Transverse colon (tissue), 4 donors: ENCODE data around the gene DMAC2. TPM values are rescaled to one million over a fixed set of nuclear protein-coding genes. Genes with fewer than 3 reads are reported as not detected.
A peak's percentile ranks its signal among the peaks of the same experiment; 100 is the strongest.

Experiments
- DNase-seq: peaks from one replicate; pipeline ENCODE4 v3.0.0-alpha.2; 2019
- H3K27ac ChIP-seq, 4 donors: fragments of 200-600 bp; sonication (generic); 2 replicates each; pipeline ENCODE4 v1.5.1; 2016 to 2018; ENCODE audit warnings: inconsistent platforms in 4 of 4
- H3K27me3 ChIP-seq: fragments of 200-600 bp; sonication (generic); 2 replicates; pipeline ENCODE4 v1.5.1; 2017; ENCODE audit warnings: inconsistent platforms
- H3K36me3 ChIP-seq, 4 donors: fragments of 200-600 bp; sonication (generic); 2 replicates each; pipeline ENCODE4 v1.5.1; 2017 to 2019; ENCODE audit warnings: inconsistent platforms in 4 of 4
- H3K4me1 ChIP-seq, 4 donors: fragments of 200-600 bp; sonication (generic); 2 replicates each; pipeline ENCODE4 v1.5.1; 2017 to 2020; ENCODE audit warnings: inconsistent platforms in 4 of 4
- H3K4me3 ChIP-seq, 4 donors: fragments of 200-600 bp; sonication (generic); 1 replicate in 1 of 4; 2 replicates in 3 of 4; pipeline versions ENCODE4 v1.5.1 to v1.6.1; 2017 to 2019; ENCODE audit warnings: inconsistent platforms in 4 of 4
- H3K9me3 ChIP-seq, 2 donors: fragments of 200-600 bp; sonication (generic); 2 replicates each; pipeline ENCODE4 v1.5.1; 2017 to 2019; ENCODE audit warnings: inconsistent platforms in 2 of 2
- EP300 ChIP-seq: sonication (generic); formaldehyde crosslinking; IDR thresholded peaks from one replicate; pipeline ENCODE4 v1.6.1; 2017; ENCODE audit warnings: antibody characterized with exemption, low read depth
- POLR2A ChIP-seq: fragments of 450-650 bp; IDR thresholded peaks from one replicate; pipeline ENCODE4 v1.6.1; 2016; ENCODE audit warnings: antibody characterized with exemption, mild to moderate bottlenecking, moderate library complexity
- POLR2AphosphoS5 ChIP-seq, 3 donors: sonication (generic); formaldehyde crosslinking; IDR thresholded peaks; one replicate each; pipeline ENCODE4 v1.6.1; 2016; ENCODE audit warnings: antibody characterized with exemption in 3 of 3
- WGBS, 2 donors: methylation state at CpG; one replicate each; pipeline ENCODE4 v1.1.5; 2018; ENCODE audit warnings: low coverage in 1 of 2; 5-methylcytosine and 5-hydroxymethylcytosine counted together
- in situ Hi-C, 4 donors: fragments of 200-750 bp; cut with MboI; loops; one replicate each; pipeline versions ENCODE4 v1.15.0 to v1.15.1; 2017; ENCODE audit warnings: low sequenced_read_pairs in 3 of 4, low pct_ligation_motif_present in 1 of 4, low pct_unique_long_range_greater_than_20kb in 1 of 4
- intact Hi-C: fragments of 100-400 bp; cut with DNase I; formaldehyde crosslinking; loops from one replicate; pipeline ENCODE4 v1.15.1; 2023; ENCODE audit warnings: low total_unique reads
- total RNA-seq, 4 donors: library from RNA; depleted of rRNA; stranded (reverse); fragments of >200 nt; gene quantifications; one replicate each; pipeline ENCODE4 v1.1.0, GENCODE V29; 2016
- TF ChIP-seq, protein P1 (sequence below), 5 experiments: fragments of 200-600 bp in 3 of 5; fragments of 450-650 bp in 2 of 5; sonication (generic) in 3 of 5; IDR thresholded peaks; 1 replicate in 2 of 5; 2 replicates in 3 of 5; pipeline ENCODE4 v1.5.1; 2016 to 2017; ENCODE audit warnings: antibody characterized with exemption in 5 of 5, inconsistent platforms in 3 of 5, mild to moderate bottlenecking in 2 of 5, moderate library complexity in 1 of 5

Gene DMAC2
- total RNA-seq, 4 donors from 2014 or later: 15.9 to 65.8 (median 50.1) TPM

- Histone ChIP-seq H3K36me3 (peaks cover 0 to 3% (median 0%) of the 10 kb centered on the region in 4 donors), H3K9me3 (no peaks in the 10 kb centered on the region), H3K27ac (no peak within 1 kb of the TSS), H3K4me1 (peaks cover 0 to 17% (median 5%) of the 10 kb centered on the region in 4 donors), H3K27me3 (peaks cover 11% of the 10 kb centered on the region), H3K4me3 (no peak within 1 kb of the TSS)
- peak; percentile 6 for DNase-seq
- 60 to 64% methylated on average over 1 to 7 of the region's 7 CpGs for WGBS, 2 donors
- in situ Hi-C loops: loop anchor here in 1 of 4 donors (10.0 kb wide), 1 partner anchor 132 kb away; the partner anchor contains the start of gene CEACAM21
- intact Hi-C loops: no loop called here
- TF ChIP-seq POLR2A (no peak), POLR2AphosphoS5 (IDR thresholded peaks at IDR 0.05) (no peak), EP300 (no peak)
- TF ChIP-seq, protein P1, sequence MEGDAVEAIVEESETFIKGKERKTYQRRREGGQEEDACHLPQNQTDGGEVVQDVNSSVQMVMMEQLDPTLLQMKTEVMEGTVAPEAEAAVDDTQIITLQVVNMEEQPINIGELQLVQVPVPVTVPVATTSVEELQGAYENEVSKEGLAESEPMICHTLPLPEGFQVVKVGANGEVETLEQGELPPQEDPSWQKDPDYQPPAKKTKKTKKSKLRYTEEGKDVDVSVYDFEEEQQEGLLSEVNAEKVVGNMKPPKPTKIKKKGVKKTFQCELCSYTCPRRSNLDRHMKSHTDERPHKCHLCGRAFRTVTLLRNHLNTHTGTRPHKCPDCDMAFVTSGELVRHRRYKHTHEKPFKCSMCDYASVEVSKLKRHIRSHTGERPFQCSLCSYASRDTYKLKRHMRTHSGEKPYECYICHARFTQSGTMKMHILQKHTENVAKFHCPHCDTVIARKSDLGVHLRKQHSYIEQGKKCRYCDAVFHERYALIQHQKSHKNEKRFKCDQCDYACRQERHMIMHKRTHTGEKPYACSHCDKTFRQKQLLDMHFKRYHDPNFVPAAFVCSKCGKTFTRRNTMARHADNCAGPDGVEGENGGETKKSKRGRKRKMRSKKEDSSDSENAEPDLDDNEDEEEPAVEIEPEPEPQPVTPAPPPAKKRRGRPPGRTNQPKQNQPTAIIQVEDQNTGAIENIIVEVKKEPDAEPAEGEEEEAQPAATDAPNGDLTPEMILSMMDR (IDR thresholded peaks at IDR 0.05): no peak
Observed at GRCh38 chr19:41442473-41443355, 3.0 kb upstream of the DMAC2 start, which contains the start of gene ERICH4. ERICH4 (plus strand) TSS chr19:41443156; CDS start chr19:41443170, 14 bp downstream.

- TF ChIP-seq POLR2AphosphoS5 (IDR thresholded peaks at IDR 0.05): no peak
- TF ChIP-seq, protein P1 (IDR thresholded peaks at IDR 0.05): no peak
- H3K4me1 ChIP-seq: peaks cover 0 to 17% (median 5%) of the 10 kb centered on the region in 4 donors
- no peak overlapping the region for H3K27ac ChIP-seq
- WGBS, 2 donors: 76 to 83% methylated on average over 1 to 15 of the region's 15 CpGs
- DNase-seq: peak; percentile 8
- no peaks in the 10 kb centered on the region for H3K9me3 ChIP-seq
- H3K36me3 ChIP-seq: peaks cover 0 to 3% (median 0%) of the 10 kb centered on the region in 4 donors
- H3K27me3 ChIP-seq: no peaks in the 10 kb centered on the region
- no peak overlapping the region for H3K4me3 ChIP-seq
- in situ Hi-C loops: loop anchor here in 1 of 4 donors (10.0 kb wide), 1 partner anchor 133 kb away; the partner anchor contains the start of gene CEACAM21
- intact Hi-C loops: no loop called here
Observed at GRCh38 chr19:41441321-41441945, 1.7 kb upstream of the DMAC2 start.

DNA sequence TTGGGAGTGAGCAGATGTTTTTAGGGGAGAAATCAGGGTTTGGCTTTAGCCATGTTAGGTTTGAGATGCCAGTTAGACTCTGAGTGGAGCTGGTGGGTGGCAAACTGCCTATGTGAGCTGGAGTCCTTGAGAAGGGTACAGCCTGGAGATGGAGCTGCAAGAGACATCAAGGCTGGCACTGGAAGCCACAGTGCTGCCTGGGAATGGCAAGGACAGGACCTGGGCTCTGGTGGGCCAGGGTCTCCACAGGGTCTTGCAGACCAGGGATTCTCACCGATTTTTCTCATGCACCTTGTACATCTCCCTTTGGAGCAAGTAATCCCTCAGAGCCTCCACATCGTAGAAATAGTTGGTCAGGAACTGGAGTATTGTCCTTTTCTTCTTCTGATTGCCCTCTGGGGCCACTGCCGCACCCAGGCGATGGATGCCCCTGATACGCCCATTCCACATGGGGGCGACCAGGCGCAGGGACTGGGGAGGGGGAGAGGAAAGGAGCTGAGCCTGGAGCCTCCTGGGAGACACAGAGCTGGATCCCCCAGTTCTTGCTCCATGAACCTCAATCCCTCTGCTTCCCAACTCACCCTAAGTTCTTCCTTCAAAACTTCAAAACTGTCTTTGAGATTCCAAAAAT lies 1.7 kb downstream of the DMAC2 start:
- no peak for DNase-seq
- TF ChIP-seq EP300: no peak
- no peak for TF ChIP-seq POLR2AphosphoS5 (IDR thresholded peaks at IDR 0.05)
- TF ChIP-seq POLR2A: no peak
- TF ChIP-seq, protein P1 (IDR thresholded peaks at IDR 0.05): no peak
- H3K4me3 ChIP-seq: no peak overlapping the region
- in situ Hi-C loops: no loop called here
- intact Hi-C loops: no loop called here
- H3K27ac ChIP-seq: no peak overlapping the region
- H3K36me3 ChIP-seq: peaks cover 0 to 3% (median 0%) of the 10 kb centered on the region in 4 donors
- H3K9me3 ChIP-seq: no peaks in the 10 kb centered on the region
- H3K27me3 ChIP-seq: no peaks in the 10 kb centered on the region
- peaks cover 0 to 20% (median 5%) of the 10 kb centered on the region in 4 donors for H3K4me1 ChIP-seq
- 94% methylated on average over 7 of the region's 7 CpGs; no CpG with 5 or more reads in 1 of the 2 donors for WGBS, 2 donors

- TF ChIP-seq, protein P1 (IDR thresholded peaks at IDR 0.05): no peak
- peak in 1 of 3 donors; percentile 6 for TF ChIP-seq POLR2AphosphoS5 (IDR thresholded peaks at IDR 0.05)
- TF ChIP-seq POLR2A: no peak
- no peak for TF ChIP-seq EP300
- Histone ChIP-seq H3K9me3 (no peaks in the 10 kb centered on the region), H3K4me1 (peaks cover 0 to 20% (median 5%) of the 10 kb centered on the region in 4 donors), H3K36me3 (peaks cover 0 to 3% (median 0%) of the 10 kb centered on the region in 4 donors), H3K27ac (peak overlapping the region in 2 of 4 donors; percentile 1 to 34), H3K4me3 (no peak overlapping the region), H3K27me3 (no peaks in the 10 kb centered on the region)
- intact Hi-C loops (no loop called here), in situ Hi-C loops (no loop called here)
- no peak for DNase-seq
Observed at GRCh38 chr19:41436674-41436951, 3.1 kb downstream of the DMAC2 start.
